ENCODE measurements around the gene SALL2.

GRCh38 chr14:21543521-21543960, 17.4 kb upstream of the SALL2 start:
- TF ChIP-seq, protein P1, sequence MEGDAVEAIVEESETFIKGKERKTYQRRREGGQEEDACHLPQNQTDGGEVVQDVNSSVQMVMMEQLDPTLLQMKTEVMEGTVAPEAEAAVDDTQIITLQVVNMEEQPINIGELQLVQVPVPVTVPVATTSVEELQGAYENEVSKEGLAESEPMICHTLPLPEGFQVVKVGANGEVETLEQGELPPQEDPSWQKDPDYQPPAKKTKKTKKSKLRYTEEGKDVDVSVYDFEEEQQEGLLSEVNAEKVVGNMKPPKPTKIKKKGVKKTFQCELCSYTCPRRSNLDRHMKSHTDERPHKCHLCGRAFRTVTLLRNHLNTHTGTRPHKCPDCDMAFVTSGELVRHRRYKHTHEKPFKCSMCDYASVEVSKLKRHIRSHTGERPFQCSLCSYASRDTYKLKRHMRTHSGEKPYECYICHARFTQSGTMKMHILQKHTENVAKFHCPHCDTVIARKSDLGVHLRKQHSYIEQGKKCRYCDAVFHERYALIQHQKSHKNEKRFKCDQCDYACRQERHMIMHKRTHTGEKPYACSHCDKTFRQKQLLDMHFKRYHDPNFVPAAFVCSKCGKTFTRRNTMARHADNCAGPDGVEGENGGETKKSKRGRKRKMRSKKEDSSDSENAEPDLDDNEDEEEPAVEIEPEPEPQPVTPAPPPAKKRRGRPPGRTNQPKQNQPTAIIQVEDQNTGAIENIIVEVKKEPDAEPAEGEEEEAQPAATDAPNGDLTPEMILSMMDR (IDR thresholded peaks at IDR 0.05 in 8 of 11, conservative IDR thresholded peaks at IDR 0.05 in 3 of 11), result no peak
- TF ChIP-seq POLR2A (IDR thresholded peaks at IDR 0.05) (no peak), POLR2AphosphoS5 (IDR thresholded peaks at IDR 0.05) (no peak)

All from spleen (tissue), 7 donors.